GM12878 (cell line): ENCODE measurements around the gene ARSD. TPM values are rescaled to one million over a fixed set of nuclear protein-coding genes. Genes with fewer than 3 reads are reported as not detected.
A peak's percentile ranks its signal among the peaks of the same experiment; 100 is the strongest.

Source experiments
- ATAC-seq: fragments of 200-7000 bp; cut with Tn5 transposase; 3 replicates; pipeline ENCODE4 v1.9.1; 2020; ENCODE audit warnings: mild to moderate bottlenecking, moderate library complexity
- BruUV-seq: library from RNA; stranded (reverse); fragments of 400-500 nt; replicated peaks from 2 replicates; lab custom pipeline; 2021; lab: Mats Ljungman, UMichigan
- CTCF ChIA-PET: fragments of 300-600 bp; sonication (Branson Sonifier 250); formaldehyde crosslinking; extraction: SDS; loops from one replicate; lab custom pipeline; 2021; ENCODE audit warnings: inconsistent platforms; lab: Yijun Ruan, JAX
- POLR2A ChIA-PET: fragments of 350-600 bp; formaldehyde crosslinking; extraction: SDS; loops from one replicate; lab custom pipeline; 2021; ENCODE audit warnings: inconsistent platforms; lab: Charles Lee
- RAD21 ChIA-PET: fragments of 300-600 bp; sonication (Branson Sonifier 250); formaldehyde crosslinking; loops from one replicate; lab custom pipeline; 2023; ENCODE audit warnings: antibody characterized with exemption; ENCODE audit not compliant: unreplicated experiment; lab: Charles Lee
- SMC1A ChIA-PET: fragments of 300-600 bp; sonication (Branson Sonifier 250); formaldehyde crosslinking; loops from one replicate; lab custom pipeline; 2023; ENCODE audit not compliant: unreplicated experiment, uncharacterized antibody; lab: Charles Lee
- DNase-seq: peaks from one replicate; pipeline ENCODE4 v3.0.0-alpha.2; 2011; ENCODE audit warnings: low read depth, low spot score
- FAIRE-seq: peaks from 3 replicates; lab custom pipeline; 2011; peaks lifted over from hg19 to GRCh38; lab: Jason Lieb, UNC
- H2AFZ ChIP-seq: 2 replicates; pipeline ENCODE4 v1.6.0; 2011; ENCODE audit warnings: low read depth, low read length, control low read depth; ENCODE audit not compliant: control insufficient read depth
- H3K27ac ChIP-seq: 2 replicates; pipeline ENCODE4 v1.5.1; 2011; ENCODE audit warnings: control low read depth; ENCODE audit not compliant: control insufficient read depth, insufficient read depth
- H3K27me3 ChIP-seq, 2 experiments: replicated peaks in 1 of 2; 2 replicates each; pipeline versions ENCODE4 v1.6.0 to v1.6.1; 2011; ENCODE audit warnings: low read length in 1 of 2; ENCODE audit not compliant: control insufficient read depth in 2 of 2, insufficient read depth in 2 of 2
- H3K36me3 ChIP-seq, 2 experiments: 2 replicates each; pipeline ENCODE4 v1.5.1; 2011; ENCODE audit warnings: low read length in 1 of 2; ENCODE audit not compliant: control insufficient read depth in 2 of 2, insufficient read depth in 2 of 2
- H3K4me1 ChIP-seq: 2 replicates; pipeline ENCODE4 v1.6.1; 2011; ENCODE audit warnings: mild to moderate bottlenecking, low read length, moderate library complexity, mixed read lengths; ENCODE audit not compliant: control insufficient read depth, insufficient read depth
- H3K4me2 ChIP-seq: 2 replicates; pipeline ENCODE4 v1.6.0; 2011; ENCODE audit warnings: control low read depth; ENCODE audit not compliant: control insufficient read depth, insufficient read depth
- H3K4me3 ChIP-seq: fragments of 200-600 bp; sonication (generic); 2 replicates; pipeline ENCODE4 v1.5.1; 2016
- H3K79me2 ChIP-seq: 2 replicates; pipeline ENCODE4 v1.6.0; 2011; ENCODE audit warnings: low read length; ENCODE audit not compliant: control insufficient read depth, insufficient read depth
- H3K9ac ChIP-seq: 2 replicates; pipeline ENCODE4 v1.8.0; 2011; ENCODE audit warnings: low read length, control low read depth, mixed read lengths; ENCODE audit not compliant: control insufficient read depth, insufficient read depth
- H3K9me3 ChIP-seq: replicated peaks from 3 replicates; pipeline ENCODE4 v1.5.1; 2011; ENCODE audit warnings: mild to moderate bottlenecking, low read length; ENCODE audit not compliant: control insufficient read depth, insufficient read depth
- H4K20me1 ChIP-seq: 2 replicates; pipeline ENCODE4 v1.6.0; 2011; ENCODE audit not compliant: control insufficient read depth, insufficient read depth
- ASH2L ChIP-seq: fragments of 300-600, 200-600 bp; sonication (generic); IDR thresholded peaks from 2 replicates; pipeline ENCODE4 v1.6.1; 2017; ENCODE audit warnings: low read depth, mild to moderate bottlenecking, borderline replicate concordance
- ATF3 ChIP-seq: IDR thresholded peaks from 2 replicates; pipeline ENCODE4 v1.6.1; 2011; ENCODE audit warnings: low read depth, mild to moderate bottlenecking, low read length, moderate library complexity, borderline replicate concordance; ENCODE audit errors: extremely low read depth
- CBX3 ChIP-seq: fragments of 200-600 bp; sonication (generic); IDR thresholded peaks from 2 replicates; pipeline ENCODE4 v1.6.1; 2016; ENCODE audit warnings: low read depth, borderline replicate concordance
- CBX5 ChIP-seq: sonication (generic); IDR thresholded peaks from 2 replicates; pipeline ENCODE4 v1.6.1; 2016; ENCODE audit warnings: low read depth, moderate library complexity, mild to moderate bottlenecking, inconsistent platforms
- CHD1 ChIP-seq: IDR thresholded peaks from 2 replicates; pipeline ENCODE4 v1.6.1; 2012; ENCODE audit warnings: low read depth, low read length, improper control_type of control experiment
- CHD2 ChIP-seq: IDR thresholded peaks from 2 replicates; pipeline ENCODE4 v1.6.1; 2011; ENCODE audit warnings: low read depth, low read length, improper control_type of control experiment, borderline replicate concordance
- E2F4 ChIP-seq: IDR thresholded peaks from 2 replicates; pipeline ENCODE4 v1.6.1; 2012; ENCODE audit warnings: low read depth, low read length, improper control_type of control experiment
- ELK1 ChIP-seq: IDR thresholded peaks from 2 replicates; pipeline ENCODE4 v1.6.1; 2012; ENCODE audit warnings: low read depth, low read length, improper control_type of control experiment
- ESRRA ChIP-seq: IDR thresholded peaks from 2 replicates; pipeline ENCODE4 v1.6.1; 2012; ENCODE audit warnings: mild to moderate bottlenecking, low read length, improper control_type of control experiment
- FOS ChIP-seq: IDR thresholded peaks from 3 replicates; pipeline ENCODE4 v1.6.1; 2011; ENCODE audit warnings: borderline replicate concordance; ENCODE audit not compliant: insufficient read length; ENCODE audit errors: extremely low read depth
- MXI1 ChIP-seq: fragments of 150-350 bp; IDR thresholded peaks from 2 replicates; pipeline ENCODE4 v1.6.1; 2011; ENCODE audit warnings: low read depth, mild to moderate bottlenecking, inconsistent platforms, low read length, improper control_type of control experiment
- NFXL1 ChIP-seq: fragments of 450-650 bp; IDR thresholded peaks from 2 replicates; pipeline ENCODE4 v1.6.1; 2017; ENCODE audit warnings: antibody characterized with exemption, mild to moderate bottlenecking, borderline replicate concordance
- NR2C1 ChIP-seq: fragments of 450-650 bp; IDR thresholded peaks from 2 replicates; pipeline ENCODE4 v1.6.1; 2017; ENCODE audit warnings: antibody characterized with exemption, mild to moderate bottlenecking, moderate library complexity
- SMAD1 ChIP-seq: fragments of 450-650 bp; IDR thresholded peaks from 2 replicates; pipeline ENCODE4 v1.6.1; 2018; ENCODE audit warnings: mild to moderate bottlenecking, low read depth; ENCODE audit not compliant: partially characterized antibody
- STAT1 ChIP-seq: fragments of 450-650 bp; conservative IDR thresholded peaks from 2 replicates; pipeline ENCODE4 v1.6.1; 2014; ENCODE audit warnings: antibody characterized with exemption, mild to moderate bottlenecking
- TARDBP ChIP-seq: IDR thresholded peaks from 2 replicates; pipeline ENCODE4 v1.6.1; 2016; ENCODE audit warnings: borderline replicate concordance
- USF2 ChIP-seq: IDR thresholded peaks from 2 replicates; pipeline ENCODE4 v1.6.1; 2011; ENCODE audit warnings: low read depth, low read length, improper control_type of control experiment, borderline replicate concordance
- WGBS: methylation state at CpG from one replicate; pipeline ENCODE4 v1.1.6; 2016; ENCODE audit warnings: low lambda C conversion rate; ENCODE audit not compliant: insufficient replicate concordance, insufficient coverage; ENCODE audit errors: missing lambda C conversion rate; 5-methylcytosine and 5-hydroxymethylcytosine counted together
- in situ Hi-C: fragments of 300-500 bp; cut with MboI; formaldehyde crosslinking; loops from 9 replicates; pipeline ENCODE4 v1.14.3; 2018; ENCODE audit warnings: mixed read lengths
- intact Hi-C: fragments of 100-400 bp; cut with micrococcal nuclease; formaldehyde crosslinking; loops from one replicate; pipeline ENCODE4 v1.14.2; 2022; ENCODE audit not compliant: unreplicated experiment
- polyA plus RNA-seq, 11 experiments: library from polyadenylated mRNA; depleted of rRNA in 4 of 11; unstranded in 6 of 11; stranded (reverse) in 5 of 11; fragments of >200 nt; fragmentation: Nextera tagmentation in 4 of 11; fragmentation: Illumina TruSeq in 1 of 11; extraction: Ambion mirVana in 4 of 11; extraction: Trizol in 1 of 11; gene quantifications; 1 replicate in 1 of 11; 2 replicates in 10 of 11; pipeline versions ENCODE4 v1.2.1 to v1.2.3, GENCODE V29; 2011 to 2016; ENCODE audit warnings: inconsistent platforms in 2 of 11, missing spikeins in 2 of 11, low read depth in 1 of 11
- total RNA-seq, 4 experiments: library from RNA; depleted of rRNA in 3 of 4; stranded (reverse); fragments of >200 nt in 3 of 4; fragmentation: Illumina TruSeq in 1 of 4; extraction: Trizol in 1 of 4; gene quantifications; 2 replicates each; pipeline versions ENCODE4 v1.2.1 to v1.2.3, GENCODE V29; 2013 to 2021

Gene ARSD
- total and polyA plus RNA-seq, 10 of the 15 experiments (the other 5 are each of a cell fraction or from before 2014, with no cell fraction given), result 0.05 to 1.5 (median 0.43) TPM

DNA sequence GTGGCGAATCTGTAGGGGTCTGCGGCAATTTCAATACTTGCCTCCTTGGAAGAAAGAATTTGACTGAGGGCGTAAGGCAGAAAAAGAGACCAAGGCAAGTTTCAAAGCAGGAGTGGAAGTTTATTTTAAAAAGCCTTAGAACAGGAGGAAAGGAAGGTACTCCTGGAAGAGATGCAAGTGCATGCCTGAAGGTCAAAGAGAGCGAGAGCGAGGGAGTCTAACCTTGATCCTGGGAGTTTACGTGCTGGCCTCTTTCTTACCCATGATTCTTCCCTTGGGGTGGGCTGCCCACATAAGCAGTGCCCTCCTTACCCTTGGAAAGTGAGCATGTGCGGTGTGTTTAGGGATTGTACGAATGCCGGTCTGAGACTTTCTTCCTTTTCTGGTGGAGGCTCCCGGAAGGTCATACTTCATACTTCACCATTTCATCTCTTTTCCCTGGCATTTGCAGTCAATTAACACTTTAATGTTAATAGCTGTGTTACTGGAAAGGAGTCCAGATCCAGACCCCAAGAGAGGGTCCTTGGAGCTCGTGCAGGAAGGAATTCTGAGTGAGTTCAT lies 40.0 kb downstream of the ARSD start:
- Histone ChIP-seq H2AFZ (peak overlapping the region; percentile 76), H3K9ac (no peak overlapping the region), H3K36me3 (no peaks in the 10 kb centered on the region), H3K79me2 (no peaks in the 10 kb centered on the region), H3K27ac (no peak overlapping the region), H3K9me3 (no peaks in the 10 kb centered on the region), H3K4me2 (peak overlapping the region; percentile 59; the same call in 1 of the 2 replicates), H3K27me3 (no peaks in the 10 kb centered on the region), H3K4me3 (peak overlapping the region; percentile 57; the same call in 1 of the 2 replicates), H3K4me1 (no peaks in the 10 kb centered on the region), H4K20me1 (no peaks in the 10 kb centered on the region)
- 66% methylated on average over 11 of the region's 11 CpGs for WGBS
- FAIRE-seq (no peak), ATAC-seq (no peak), DNase-seq (no peak)
- intact Hi-C loops, result no loop called here
- no TSS peak for BruUV-seq
- in situ Hi-C loops, result no loop called here
- RAD21 ChIA-PET, result no interaction called here
- SMC1A ChIA-PET, result no interaction called here
- TF ChIP-seq SMAD1 (no peak), E2F4 (no peak), STAT1 (no peak), NFXL1 (no peak), ESRRA (no peak), MXI1 (no peak), ASH2L (no peak), CHD1 (no peak), CBX3 (no peak), CBX5 (no peak), ATF3 (no peak), CHD2 (no peak), ELK1 (no peak), USF2 (no peak), NR2C1 (no peak), FOS (no peak), TARDBP (no peak)
- POLR2A ChIA-PET, result no interaction called here
- CTCF ChIA-PET, result interaction anchor here (0.6 kb wide), 1 partner anchor 14 kb away, joined by 3 read pairs; no protein-coding TSS in a partner anchor
